ENCODE data around the gene PRRT2.
"Not testable (repeated sequence)": the region's sequence is repeated elsewhere in the genome, so short reads cannot be mapped to it uniquely, and the experiment has no call there.

The PRRT2 gene

DNA sequence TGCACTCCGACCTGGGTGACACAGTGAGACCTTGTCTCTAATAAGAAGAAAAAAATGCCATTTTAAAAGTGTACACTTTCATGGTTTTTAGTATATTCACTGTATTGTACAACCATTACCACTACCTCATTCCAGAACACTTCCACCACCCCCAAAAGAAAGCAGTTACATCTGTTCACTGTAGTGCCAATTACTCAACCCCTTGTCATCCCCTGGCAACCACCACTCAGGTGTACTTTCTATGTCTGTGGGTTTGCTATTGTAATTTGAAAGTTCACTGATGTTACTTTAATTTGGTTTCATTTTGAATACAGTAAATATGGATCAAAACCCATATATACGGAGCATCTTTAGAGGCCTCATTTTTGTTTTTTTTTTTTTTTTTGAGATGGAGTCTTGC is 27.8 kb upstream of the PRRT2 start:
- in situ Hi-C loops (cut with MboI; ENCODE audit: low sequenced_read_pairs, unreplicated experiment): no loop called here
- TF ChIP-seq, protein P1, sequence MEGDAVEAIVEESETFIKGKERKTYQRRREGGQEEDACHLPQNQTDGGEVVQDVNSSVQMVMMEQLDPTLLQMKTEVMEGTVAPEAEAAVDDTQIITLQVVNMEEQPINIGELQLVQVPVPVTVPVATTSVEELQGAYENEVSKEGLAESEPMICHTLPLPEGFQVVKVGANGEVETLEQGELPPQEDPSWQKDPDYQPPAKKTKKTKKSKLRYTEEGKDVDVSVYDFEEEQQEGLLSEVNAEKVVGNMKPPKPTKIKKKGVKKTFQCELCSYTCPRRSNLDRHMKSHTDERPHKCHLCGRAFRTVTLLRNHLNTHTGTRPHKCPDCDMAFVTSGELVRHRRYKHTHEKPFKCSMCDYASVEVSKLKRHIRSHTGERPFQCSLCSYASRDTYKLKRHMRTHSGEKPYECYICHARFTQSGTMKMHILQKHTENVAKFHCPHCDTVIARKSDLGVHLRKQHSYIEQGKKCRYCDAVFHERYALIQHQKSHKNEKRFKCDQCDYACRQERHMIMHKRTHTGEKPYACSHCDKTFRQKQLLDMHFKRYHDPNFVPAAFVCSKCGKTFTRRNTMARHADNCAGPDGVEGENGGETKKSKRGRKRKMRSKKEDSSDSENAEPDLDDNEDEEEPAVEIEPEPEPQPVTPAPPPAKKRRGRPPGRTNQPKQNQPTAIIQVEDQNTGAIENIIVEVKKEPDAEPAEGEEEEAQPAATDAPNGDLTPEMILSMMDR (IDR thresholded peaks at IDR 0.05; ENCODE audit: borderline replicate concordance, control extremely low read depth, extremely low read depth, insufficient read depth, missing control alignments): no peak
- no peak for DNase-seq (ENCODE audit: low spot score)

GRCh38 chr16:29784901-29785500 is 27.0 kb upstream of the PRRT2 start:
- TF ChIP-seq, protein P1 (IDR thresholded peaks at IDR 0.05; ENCODE audit: borderline replicate concordance, control extremely low read depth, extremely low read depth, insufficient read depth, missing control alignments): peak; percentile 78
- in situ Hi-C loops (cut with MboI; ENCODE audit: low sequenced_read_pairs, unreplicated experiment): no loop called here
- DNase-seq (ENCODE audit: low spot score): peak; percentile 85

DNA sequence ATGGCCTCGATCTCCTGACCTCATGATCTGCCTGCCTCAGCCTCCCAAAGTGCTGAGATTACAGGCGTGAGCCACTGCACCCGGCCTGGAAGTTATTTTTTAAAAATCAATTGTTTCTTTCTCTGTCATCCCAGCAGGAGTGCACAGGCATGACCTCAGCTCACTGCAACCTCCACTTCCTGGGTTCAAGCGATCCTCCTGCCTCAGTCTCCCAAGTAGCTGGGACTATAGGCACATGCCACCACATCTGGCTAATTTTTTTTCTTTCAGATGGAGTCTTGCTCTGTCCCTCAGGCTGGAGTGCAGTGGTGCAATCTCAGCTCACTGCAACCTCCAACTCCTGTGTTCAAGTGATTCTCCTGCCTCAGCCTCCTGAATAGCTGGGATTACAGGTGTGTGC is 24.8 kb upstream of the PRRT2 start:
- in situ Hi-C loops (cut with MboI; ENCODE audit: low sequenced_read_pairs, unreplicated experiment): not testable (repeated sequence)

GRCh38 chr16:29789775-29790182 is 22.2 kb upstream of the PRRT2 start:
- DNase-seq (ENCODE audit: low spot score): peak; percentile 54
- in situ Hi-C loops (cut with MboI; ENCODE audit: low sequenced_read_pairs, unreplicated experiment): no loop called here

More for the DNA sequence above, 24.8 kb upstream of the PRRT2 start:
- not testable (repeated sequence) for DNase-seq (ENCODE audit: low spot score)

GRCh38 chr16:29790183-29790948 is 21.6 kb upstream of the PRRT2 start, which contains the start of gene KIF22:
TSS of gene KIF22 (plus strand) at chr16:29790751. CDS start at chr16:29790760, 9 bp downstream.
- in situ Hi-C loops (cut with MboI; ENCODE audit: low sequenced_read_pairs, unreplicated experiment): no loop called here
- TF ChIP-seq, protein P1 (IDR thresholded peaks at IDR 0.05; ENCODE audit: borderline replicate concordance, control extremely low read depth, extremely low read depth, insufficient read depth, missing control alignments): peak; percentile 85
- peak; percentile 100 for DNase-seq (ENCODE audit: low spot score)

More at GRCh38 chr16:29789775-29790182, 22.2 kb upstream of the PRRT2 start:
- TF ChIP-seq, protein P1 (IDR thresholded peaks at IDR 0.05; ENCODE audit: borderline replicate concordance, control extremely low read depth, extremely low read depth, insufficient read depth, missing control alignments): no peak

GRCh38 chr16:29790949-29791844 is 20.8 kb upstream of the PRRT2 start:
- in situ Hi-C loops (cut with MboI; ENCODE audit: low sequenced_read_pairs, unreplicated experiment): no loop called here

More at GRCh38 chr16:29790949-29791844, 20.8 kb upstream of the PRRT2 start:
- no peak for DNase-seq (ENCODE audit: low spot score)
- TF ChIP-seq, protein P1 (IDR thresholded peaks at IDR 0.05; ENCODE audit: borderline replicate concordance, control extremely low read depth, extremely low read depth, insufficient read depth, missing control alignments): no peak

Data from GM13976 (cell line).